HCT116 (cell line): ENCODE results near the gene RALGAPA1. TPM values are rescaled to one million over a fixed set of nuclear protein-coding genes. Genes with fewer than 3 reads are reported as not detected.

Experiments used
- ATAC-seq: fragments of 200-7000 bp; cut with Tn5 transposase; 2 replicates; pipeline ENCODE4 v1.9.1; 2020; ENCODE audit warnings: mild to moderate bottlenecking, moderate library complexity
- BruUV-seq: library from RNA; stranded (reverse); fragments of 400-500 nt; replicated peaks from 2 replicates; lab custom pipeline; 2021; lab: Mats Ljungman, UMichigan
- CTCF ChIA-PET: fragments of 300-600 bp; sonication (Branson Sonifier 250); formaldehyde crosslinking; loops from one replicate; lab custom pipeline; 2021; ENCODE audit warnings: antibody characterized with exemption; lab: Charles Lee
- POLR2A ChIA-PET: fragments of 300-600, 350-600 bp; sonication (Branson Sonifier 250); formaldehyde crosslinking; loops from one replicate; lab custom pipeline; 2021; ENCODE audit warnings: antibody characterized with exemption; lab: Charles Lee
- RAD21 ChIA-PET, 2 experiments: fragments of 300-600 bp; sonication (Branson Sonifier 250); formaldehyde crosslinking; loops; one replicate each; lab custom pipeline; 2023; ENCODE audit warnings: low total read pairs in 2 of 2; ENCODE audit not compliant: uncharacterized antibody in 2 of 2, unreplicated experiment in 2 of 2, low non-redundant PET in 1 of 2; lab: Charles Lee
- DNase-seq: peaks from one replicate; pipeline ENCODE4 v3.0.0-alpha.2; 2010; ENCODE audit warnings: low read depth, low spot score
- H2AFZ ChIP-seq: fragments of 200-600 bp; shearing (Covaris generic), sonication (generic); 2 replicates; pipeline ENCODE4 v1.6.1; 2017; ENCODE audit warnings: low read depth, mixed run types, mixed read lengths, antibody characterized with exemption, low read length; ENCODE audit not compliant: poor library complexity, severe bottlenecking
- H3K27ac ChIP-seq: 2 replicates; pipeline ENCODE4 v1.5.1; 2012; ENCODE audit warnings: low read depth, low read length
- H3K27me3 ChIP-seq: fragments of 200-600 bp; sonication (generic); 2 replicates; pipeline ENCODE4 v1.6.1; 2016; ENCODE audit warnings: mixed run types, low read length, mixed read lengths; ENCODE audit not compliant: insufficient read depth
- H3K36me3 ChIP-seq, 2 experiments: fragments of 200-500 bp in 1 of 2; fragments of 200-600 bp in 1 of 2; sonication (Bioruptor generic) in 1 of 2; sonication (generic) in 1 of 2; 2 replicates each; pipeline versions ENCODE4 v1.5.1 to v1.6.1; 2014 to 2016; ENCODE audit warnings: low read length in 2 of 2, inconsistent platforms in 1 of 2, mixed read lengths in 1 of 2, mixed run types in 1 of 2; ENCODE audit not compliant: insufficient read depth in 2 of 2, control insufficient read depth in 1 of 2
- H3K4me1 ChIP-seq, 2 experiments: fragments of 200-600 bp in 1 of 2; sonication (generic) in 1 of 2; 2 replicates each; pipeline versions ENCODE4 v1.5.1 to v1.6.1; 2012 to 2017; ENCODE audit warnings: low read length in 2 of 2, inconsistent platforms in 1 of 2, mild to moderate bottlenecking in 1 of 2, mixed read lengths in 1 of 2, mixed run types in 1 of 2, moderate library complexity in 1 of 2; ENCODE audit not compliant: insufficient read depth in 2 of 2, control insufficient read depth in 1 of 2
- H3K4me2 ChIP-seq: fragments of 200-600 bp; sonication (generic); 2 replicates; pipeline ENCODE4 v1.6.1; 2017; ENCODE audit warnings: mixed run types, low read length, mixed read lengths
- H3K4me3 ChIP-seq, 2 experiments: fragments of 200-600 bp in 1 of 2; sonication (generic) in 1 of 2; replicated peaks in 1 of 2; 2 replicates each; pipeline ENCODE4 v1.5.1; 2011 to 2016; ENCODE audit warnings: low read length in 2 of 2, control low read depth in 1 of 2, low read depth in 1 of 2, mild to moderate bottlenecking in 1 of 2, mixed read lengths in 1 of 2, mixed run types in 1 of 2
- H3K79me2 ChIP-seq: fragments of 200-600 bp; sonication (generic); 2 replicates; pipeline ENCODE4 v1.6.1; 2017; ENCODE audit warnings: mild to moderate bottlenecking, mixed run types, low read length, moderate library complexity, mixed read lengths; ENCODE audit not compliant: insufficient read depth
- H3K9ac ChIP-seq: fragments of 200-600 bp; sonication (generic); 2 replicates; pipeline ENCODE4 v1.6.1; 2016; ENCODE audit warnings: low read length, mixed read lengths
- H3K9me2 ChIP-seq: fragments of 200-600 bp; sonication (generic), shearing (Covaris generic); 2 replicates; pipeline ENCODE4 v1.6.1; 2017; ENCODE audit warnings: mixed run types, mild to moderate bottlenecking, moderate library complexity; ENCODE audit not compliant: insufficient read depth
- H3K9me3 ChIP-seq, 2 experiments: fragments of 200-500 bp in 1 of 2; fragments of 200-600 bp in 1 of 2; sonication (Bioruptor generic) in 1 of 2; sonication (generic) in 1 of 2; 2 replicates each; pipeline ENCODE4 v1.6.1; 2014 to 2017; ENCODE audit warnings: low read length in 2 of 2, mixed read lengths in 2 of 2, inconsistent platforms in 1 of 2, low read depth in 1 of 2, mild to moderate bottlenecking in 1 of 2, mixed run types in 1 of 2, moderate library complexity in 1 of 2; ENCODE audit not compliant: control insufficient read depth in 1 of 2, insufficient read depth in 1 of 2
- H4K20me1 ChIP-seq: fragments of 200-600 bp; sonication (generic), shearing (Covaris generic); 2 replicates; pipeline ENCODE4 v1.6.1; 2017; ENCODE audit warnings: mixed run types, mild to moderate bottlenecking, moderate library complexity; ENCODE audit not compliant: insufficient read depth
- CBX3 ChIP-seq: IDR thresholded peaks from 2 replicates; pipeline ENCODE4 v1.6.1; 2012; ENCODE audit warnings: low read depth
- EGR1 ChIP-seq: IDR thresholded peaks from 2 replicates; pipeline ENCODE4 v1.6.1; 2012; ENCODE audit warnings: low read depth
- ELF1 ChIP-seq: IDR thresholded peaks from 2 replicates; pipeline ENCODE4 v1.6.1; 2012; ENCODE audit warnings: low read depth, borderline replicate concordance
- EZH2phosphoT487 ChIP-seq: fragments of 200-600 bp; IDR thresholded peaks from 2 replicates; pipeline ENCODE4 v1.6.1; 2018; ENCODE audit warnings: antibody characterized with exemption, borderline replicate concordance
- FOSL1 ChIP-seq: IDR thresholded peaks from 2 replicates; pipeline ENCODE4 v1.6.1; 2012; ENCODE audit warnings: low read depth
- JUND ChIP-seq: IDR thresholded peaks from 2 replicates; pipeline ENCODE4 v1.6.1; 2012
- POLR2A ChIP-seq: IDR thresholded peaks from 2 replicates; pipeline ENCODE4 v1.7.0; 2011; ENCODE audit warnings: borderline replicate concordance; ENCODE audit not compliant: insufficient read depth, insufficient read length; ENCODE audit errors: extremely low read depth
- POLR2AphosphoS5 ChIP-seq: IDR thresholded peaks from 2 replicates; pipeline ENCODE4 v1.6.1; 2011; ENCODE audit warnings: mild to moderate bottlenecking, low read depth, low read length, moderate library complexity
- RAD21 ChIP-seq: IDR thresholded peaks from 2 replicates; pipeline ENCODE4 v1.6.1; 2012; ENCODE audit warnings: low read depth, mild to moderate bottlenecking
- REST ChIP-seq: IDR thresholded peaks from 2 replicates; pipeline ENCODE4 v1.6.1; 2012; ENCODE audit warnings: low read depth
- SP1 ChIP-seq: IDR thresholded peaks from 2 replicates; pipeline ENCODE4 v1.6.1; 2012; ENCODE audit warnings: low read depth
- SRF ChIP-seq: IDR thresholded peaks from 2 replicates; pipeline ENCODE4 v1.6.1; 2012; ENCODE audit warnings: low read depth
- TCF7L2 ChIP-seq: IDR thresholded peaks from 2 replicates; pipeline ENCODE4 v1.7.0; 2011; ENCODE audit warnings: borderline replicate concordance, inconsistent platforms; ENCODE audit not compliant: insufficient read depth, insufficient read length; ENCODE audit errors: extremely low read depth
- YY1 ChIP-seq: IDR thresholded peaks from 2 replicates; pipeline ENCODE4 v1.6.1; 2011; ENCODE audit warnings: low read length, low read depth, moderate library complexity, mild to moderate bottlenecking; ENCODE audit not compliant: insufficient replicate concordance; ENCODE audit errors: extremely low read depth
- ZNF274 ChIP-seq: fragments of 200-500 bp; sonication (Bioruptor generic); IDR thresholded peaks from 2 replicates; pipeline ENCODE4 v1.6.1; 2014; ENCODE audit warnings: mild to moderate bottlenecking, low read depth, low read length, inconsistent platforms
- intact Hi-C: fragments of 100-400 bp; cut with micrococcal nuclease; formaldehyde crosslinking; loops from 2 replicates; pipeline ENCODE4 v1.10.0; 2022
- total RNA-seq: library from RNA; stranded (reverse); gene quantifications from one replicate; pipeline ENCODE4 v1.2.1, GENCODE V29; 2021; ENCODE audit not compliant: unreplicated experiment
- TF ChIP-seq, protein P1 (sequence below), 3 experiments: fragments of 200-600 bp in 1 of 3; sonication (generic) in 1 of 3; IDR thresholded peaks in 2 of 3; conservative IDR thresholded peaks in 1 of 3; 2 replicates each; pipeline ENCODE4 v1.5.1; 2012 to 2017; ENCODE audit warnings: low read depth in 2 of 3, low read length in 2 of 3, antibody characterized with exemption in 1 of 3, borderline replicate concordance in 1 of 3, control low read depth in 1 of 3, mild to moderate bottlenecking in 1 of 3, mixed read lengths in 1 of 3, mixed run types in 1 of 3, moderate library complexity in 1 of 3; ENCODE audit not compliant: insufficient read depth in 1 of 3
- TF ChIP-seq, protein P2 (sequence below): IDR thresholded peaks from 2 replicates; pipeline ENCODE4 v1.6.1; 2011; ENCODE audit warnings: mild to moderate bottlenecking, low read length, moderate library complexity; ENCODE audit not compliant: insufficient replicate concordance; ENCODE audit errors: extremely low read depth

The RALGAPA1 gene
- total RNA-seq, 1 experiment from 2014 or later: 29.3 TPM

DNA sequence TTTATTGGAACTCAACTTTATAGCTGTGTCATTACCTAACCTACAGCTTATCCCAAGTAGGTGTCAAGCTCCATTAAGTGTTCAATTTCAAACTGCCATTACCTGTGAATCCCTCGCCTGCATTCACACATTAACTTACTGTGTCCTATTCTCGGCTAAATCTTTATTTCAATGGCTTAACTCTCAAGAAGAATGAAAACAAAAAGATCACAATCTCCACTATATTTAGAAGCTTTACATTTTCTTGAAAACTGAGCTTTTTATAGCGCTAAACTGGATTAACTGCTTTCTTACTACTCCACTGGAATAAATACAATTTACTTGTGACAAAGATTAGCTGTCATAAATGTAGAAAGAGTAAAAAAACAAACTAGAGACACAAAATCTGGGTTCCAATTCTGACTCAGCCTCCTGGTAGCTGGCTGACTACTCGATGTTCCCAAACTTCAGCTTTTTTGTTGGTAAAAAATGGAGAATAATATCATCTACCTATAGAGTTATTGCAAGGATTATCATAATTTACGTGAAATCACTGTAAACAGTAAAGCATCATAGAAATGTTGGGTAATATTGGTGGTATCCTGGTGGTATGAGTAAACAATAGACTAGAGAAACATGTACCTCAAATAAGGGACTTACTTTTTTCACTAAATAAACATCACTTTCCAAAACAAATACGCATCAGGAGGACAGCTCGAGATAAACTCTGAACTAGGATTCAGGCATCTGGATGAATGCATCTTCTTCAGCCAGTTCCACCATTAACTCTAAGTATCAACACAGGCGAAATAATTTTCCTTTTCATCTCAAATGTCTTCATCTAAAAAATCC lies 1.7 kb downstream of the RALGAPA1 start:
- RAD21 ChIA-PET: no interaction called here
- Histone ChIP-seq H3K79me2 (peaks cover 46% of the 10 kb centered on the region), H3K9ac (no peak overlapping the region), H3K4me2 (peak overlapping the region; percentile 93), H3K27ac (no peak overlapping the region), H2AFZ (no peak overlapping the region), H3K4me1 (peaks cover 8 to 10% of the 10 kb centered on the region in 2 experiments; a peak in 3 of 4 replicates), H3K36me3 (no peaks in the 10 kb centered on the region), H4K20me1 (no peaks in the 10 kb centered on the region), H3K9me2 (no peaks in the 10 kb centered on the region), H3K4me3 (peak overlapping the region; percentile 81 to 82; a peak in 2 of 4 replicates), H3K27me3 (no peaks in the 10 kb centered on the region), H3K9me3 (no peaks in the 10 kb centered on the region)
- TF ChIP-seq CBX3 (no peak), ELF1 (no peak), TCF7L2 (no peak), EGR1 (no peak), YY1 (no peak), JUND (no peak), SRF (no peak), FOSL1 (no peak), ZNF274 (no peak), REST (no peak), SP1 (no peak), POLR2AphosphoS5 (no peak), EZH2phosphoT487 (no peak), POLR2A (no peak), RAD21 (no peak)
- TF ChIP-seq, protein P1, sequence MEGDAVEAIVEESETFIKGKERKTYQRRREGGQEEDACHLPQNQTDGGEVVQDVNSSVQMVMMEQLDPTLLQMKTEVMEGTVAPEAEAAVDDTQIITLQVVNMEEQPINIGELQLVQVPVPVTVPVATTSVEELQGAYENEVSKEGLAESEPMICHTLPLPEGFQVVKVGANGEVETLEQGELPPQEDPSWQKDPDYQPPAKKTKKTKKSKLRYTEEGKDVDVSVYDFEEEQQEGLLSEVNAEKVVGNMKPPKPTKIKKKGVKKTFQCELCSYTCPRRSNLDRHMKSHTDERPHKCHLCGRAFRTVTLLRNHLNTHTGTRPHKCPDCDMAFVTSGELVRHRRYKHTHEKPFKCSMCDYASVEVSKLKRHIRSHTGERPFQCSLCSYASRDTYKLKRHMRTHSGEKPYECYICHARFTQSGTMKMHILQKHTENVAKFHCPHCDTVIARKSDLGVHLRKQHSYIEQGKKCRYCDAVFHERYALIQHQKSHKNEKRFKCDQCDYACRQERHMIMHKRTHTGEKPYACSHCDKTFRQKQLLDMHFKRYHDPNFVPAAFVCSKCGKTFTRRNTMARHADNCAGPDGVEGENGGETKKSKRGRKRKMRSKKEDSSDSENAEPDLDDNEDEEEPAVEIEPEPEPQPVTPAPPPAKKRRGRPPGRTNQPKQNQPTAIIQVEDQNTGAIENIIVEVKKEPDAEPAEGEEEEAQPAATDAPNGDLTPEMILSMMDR (IDR thresholded peaks at IDR 0.05 in 2 of 3, conservative IDR thresholded peaks at IDR 0.05 in 1 of 3; ENCODE audit: borderline replicate concordance in 1 of 3, insufficient read depth in 1 of 3, low read depth in 2 of 3, low read length in 2 of 3): no peak
- TF ChIP-seq, protein P2, sequence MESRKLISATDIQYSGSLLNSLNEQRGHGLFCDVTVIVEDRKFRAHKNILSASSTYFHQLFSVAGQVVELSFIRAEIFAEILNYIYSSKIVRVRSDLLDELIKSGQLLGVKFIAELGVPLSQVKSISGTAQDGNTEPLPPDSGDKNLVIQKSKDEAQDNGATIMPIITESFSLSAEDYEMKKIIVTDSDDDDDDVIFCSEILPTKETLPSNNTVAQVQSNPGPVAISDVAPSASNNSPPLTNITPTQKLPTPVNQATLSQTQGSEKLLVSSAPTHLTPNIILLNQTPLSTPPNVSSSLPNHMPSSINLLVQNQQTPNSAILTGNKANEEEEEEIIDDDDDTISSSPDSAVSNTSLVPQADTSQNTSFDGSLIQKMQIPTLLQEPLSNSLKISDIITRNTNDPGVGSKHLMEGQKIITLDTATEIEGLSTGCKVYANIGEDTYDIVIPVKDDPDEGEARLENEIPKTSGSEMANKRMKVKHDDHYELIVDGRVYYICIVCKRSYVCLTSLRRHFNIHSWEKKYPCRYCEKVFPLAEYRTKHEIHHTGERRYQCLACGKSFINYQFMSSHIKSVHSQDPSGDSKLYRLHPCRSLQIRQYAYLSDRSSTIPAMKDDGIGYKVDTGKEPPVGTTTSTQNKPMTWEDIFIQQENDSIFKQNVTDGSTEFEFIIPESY: no peak
- DNase-seq (no peak), ATAC-seq (no peak)
- POLR2A ChIA-PET: interaction anchor here (3.0 kb wide), 1 partner anchor 19 kb away, joined by 10 read pairs; the partner anchor contains the start of gene BRMS1L
- CTCF ChIA-PET: interaction anchor here (1.3 kb wide), 1 partner anchor 14 kb away, joined by 4 read pairs; no protein-coding TSS in a partner anchor
- intact Hi-C loops: no loop called here
- BruUV-seq: TSS peak; percentile 55
